Right lung (tissue), 5 donors: ENCODE measurements around the gene TRAFD1. TPM values are rescaled to one million over a fixed set of nuclear protein-coding genes. Genes with fewer than 3 reads are reported as not detected.

Experiments
- DNase-seq, 2 donors: peaks; one replicate each; pipeline ENCODE4 v3.0.0-alpha.2; 2013
- polyA plus RNA-seq, 5 donors: library from polyadenylated mRNA; unstranded; fragments of 120-200 nt; gene quantifications; one replicate each; pipeline versions ENCODE4 v1.2.1 to v1.2.3, GENCODE V29; 2013; ENCODE audit warnings: inconsistent platforms in 1 of 5, low replicate concordance in 1 of 5; ENCODE audit not compliant: insufficient read length in 5 of 5, insufficient read depth in 1 of 5

Gene TRAFD1
- polyA plus RNA-seq, 5 donors, result 38.6 to 44.6 (median 41.1) TPM

DNA sequence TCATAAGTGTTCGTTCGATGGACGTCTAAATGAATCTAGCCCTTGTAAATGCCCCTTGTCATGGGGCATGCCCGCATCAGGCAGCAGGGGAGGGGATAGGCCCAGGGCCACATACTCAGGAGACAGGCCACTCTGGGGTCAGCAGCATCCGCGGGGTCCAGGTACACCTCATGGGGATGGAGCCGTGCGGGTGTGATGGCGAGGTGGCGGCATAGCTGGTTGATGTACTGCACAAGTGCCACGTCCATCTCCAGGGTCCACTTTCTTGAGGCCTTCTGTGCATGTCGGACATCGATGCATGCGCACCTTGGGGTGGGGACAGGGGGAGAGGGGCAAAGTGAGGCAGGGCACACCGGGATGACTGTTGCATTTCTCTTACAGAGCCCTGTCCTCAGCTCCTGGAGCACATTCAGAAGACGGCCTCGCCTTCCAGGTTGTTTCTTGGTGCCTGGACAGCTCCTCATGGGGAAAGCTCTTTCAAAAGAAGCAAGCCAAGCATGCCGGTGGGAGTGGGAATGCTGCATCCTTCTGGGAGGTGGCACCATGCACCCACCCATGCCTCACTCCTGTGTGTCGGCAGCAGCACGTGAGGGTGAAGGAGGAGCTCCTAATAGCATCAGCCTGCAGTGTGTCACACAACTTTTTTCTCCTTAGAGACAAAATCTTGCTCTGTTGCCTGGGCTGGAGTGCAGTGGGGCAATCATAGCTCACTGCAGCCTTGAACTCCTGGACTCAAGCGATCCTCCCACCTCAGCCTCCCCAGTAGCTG is 47.4 kb downstream of the TRAFD1 start:
- no peak for DNase-seq

DNA sequence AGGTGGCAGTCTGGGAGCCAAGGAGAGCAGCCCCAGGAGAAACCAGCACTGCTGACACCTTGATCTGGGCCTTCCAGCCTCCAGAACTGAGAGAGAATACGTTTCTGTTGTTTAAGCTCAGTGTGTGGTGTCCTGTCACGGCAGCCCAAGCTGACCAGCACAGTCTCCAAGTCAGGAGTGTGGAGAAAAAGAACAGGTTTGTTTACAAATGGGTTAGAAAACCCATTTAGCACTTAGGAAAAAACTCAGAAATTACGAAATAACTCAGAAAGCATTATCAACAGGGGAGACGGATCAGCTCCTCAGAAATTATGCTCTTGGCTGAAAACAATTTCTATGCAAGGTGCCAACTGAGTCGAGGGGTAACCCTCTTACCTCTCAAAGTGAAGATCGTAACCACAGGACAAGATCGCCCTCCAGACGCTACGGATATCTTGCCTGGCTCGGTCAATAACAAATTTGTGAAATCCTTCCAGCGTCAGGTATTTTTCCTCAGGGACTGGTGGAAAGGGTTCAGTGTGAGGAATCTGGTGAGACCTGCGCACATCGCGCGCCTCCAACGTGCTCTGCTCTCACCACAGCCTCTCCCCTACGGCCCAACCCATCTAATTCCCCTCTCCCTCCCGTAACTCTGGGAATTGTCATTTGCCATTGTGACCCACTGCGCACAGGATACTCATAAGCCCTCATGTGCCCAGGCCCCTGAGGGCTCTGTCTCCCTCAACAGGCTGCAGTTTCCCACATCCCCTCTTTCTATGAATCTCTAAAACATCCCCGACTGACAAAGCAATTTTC is 50.2 kb downstream of the TRAFD1 start:
- DNase-seq, result no peak

DNA sequence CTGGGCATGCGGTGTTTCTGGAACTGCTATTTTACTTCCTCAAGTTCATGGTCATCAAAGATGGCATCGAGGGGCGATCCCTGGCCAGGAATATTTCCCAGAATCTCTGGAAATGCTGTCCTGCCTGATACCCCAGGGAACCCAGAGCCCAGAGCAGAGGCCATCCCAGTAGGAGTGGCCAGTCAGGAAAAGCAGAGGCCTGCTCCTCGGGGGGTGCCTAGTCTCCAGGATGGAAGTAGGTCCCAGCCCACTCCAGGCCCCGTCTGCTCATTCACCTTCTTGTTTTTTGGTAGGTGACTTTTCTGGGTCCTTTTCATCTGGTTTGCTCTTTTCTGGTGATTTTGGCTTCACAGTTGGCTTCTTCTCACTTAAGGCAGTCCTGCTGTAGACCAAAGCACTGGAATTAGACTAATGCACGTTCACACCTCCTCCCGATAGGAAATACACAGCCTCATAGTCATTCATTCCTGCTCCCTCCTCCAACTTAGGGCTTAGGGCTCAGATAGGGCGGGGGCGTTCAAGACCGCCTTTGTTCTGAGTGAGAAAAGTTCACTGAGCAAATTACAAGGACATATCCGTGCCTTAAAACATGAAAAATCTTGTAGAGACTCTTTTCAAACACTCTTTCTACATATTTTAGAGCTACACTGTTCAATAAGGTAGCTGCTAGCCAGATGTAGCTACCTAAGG is 51.1 kb downstream of the TRAFD1 start:
- no peak for DNase-seq

DNA sequence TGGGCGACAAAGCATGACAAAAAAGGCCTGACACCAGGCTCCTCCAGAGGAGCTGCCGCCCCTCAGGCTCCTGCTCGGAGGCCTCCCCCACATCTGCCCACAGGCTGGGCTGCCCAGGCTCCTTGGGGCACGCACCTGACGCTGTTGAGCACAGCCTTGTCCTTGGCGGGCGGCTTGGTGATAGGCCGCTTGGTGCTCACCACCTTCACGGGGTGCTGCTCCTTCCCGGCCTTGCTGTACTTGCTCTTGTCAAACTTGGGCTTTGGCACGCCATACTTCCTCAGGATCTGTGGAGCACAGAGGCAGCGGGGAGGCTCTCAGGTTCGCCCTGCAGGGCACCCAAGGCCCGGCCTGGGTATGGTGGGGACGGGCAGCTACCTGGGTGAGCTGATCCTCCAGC is 53.4 kb downstream of the TRAFD1 start:
- no peak for DNase-seq

DNA sequence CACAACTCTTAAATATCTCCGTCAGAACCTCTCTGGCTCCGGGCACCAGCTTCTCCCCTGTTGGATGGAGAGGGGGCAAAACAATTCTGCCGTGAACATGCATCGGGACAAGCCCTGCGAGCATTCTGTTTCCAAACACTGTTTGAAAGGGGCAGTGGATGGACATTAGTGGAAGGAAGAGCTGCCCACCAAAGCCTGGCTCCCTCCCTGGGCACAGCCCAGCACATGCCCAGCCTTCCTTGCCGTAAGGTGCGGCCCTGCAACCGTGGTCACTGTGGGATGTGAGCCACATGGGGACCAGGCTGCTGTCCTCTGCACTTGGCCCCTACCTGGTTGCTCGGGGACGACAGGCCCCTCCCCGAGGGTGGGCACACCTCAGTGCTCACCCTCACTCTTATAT is 54.0 kb downstream of the TRAFD1 start:
- DNase-seq, result no peak

DNA sequence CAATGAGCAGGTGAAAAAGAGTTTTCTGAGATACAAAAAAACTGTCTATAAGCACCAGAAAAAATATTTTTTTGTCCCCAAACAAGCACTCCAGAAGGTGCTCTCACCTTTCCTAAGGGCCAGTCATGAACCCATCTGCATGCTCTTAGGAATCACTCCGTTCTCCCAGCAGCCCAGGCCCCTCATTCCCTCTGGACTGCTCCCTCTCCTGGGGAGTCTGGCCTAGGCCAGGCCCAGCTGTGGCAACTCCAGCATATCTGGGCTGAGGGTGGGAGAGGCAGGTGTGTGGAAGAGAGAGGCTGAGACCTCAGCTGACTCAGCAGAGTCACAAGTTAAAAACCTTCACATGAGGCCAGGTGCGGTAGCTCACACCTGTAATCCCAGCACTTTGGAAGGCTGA is 54.6 kb downstream of the TRAFD1 start:
- DNase-seq, result no peak

DNA sequence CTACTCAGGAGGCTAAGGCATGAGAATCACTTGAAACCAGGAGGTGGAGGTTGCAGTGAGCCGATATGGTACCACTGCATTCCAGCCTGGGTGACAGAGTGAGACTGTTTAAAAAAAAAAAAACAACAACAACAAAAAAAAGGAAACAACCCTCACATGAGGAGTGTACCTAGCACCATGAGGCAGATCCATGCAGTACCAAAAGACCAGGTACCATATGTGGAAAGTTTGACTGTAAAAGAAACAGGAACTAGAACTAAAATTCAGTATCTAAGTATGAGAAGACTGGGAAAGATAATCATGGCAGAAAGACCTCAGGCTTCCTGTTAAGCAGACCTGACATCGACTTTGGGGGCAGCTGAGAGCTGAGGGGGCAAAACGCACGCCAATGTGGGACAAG is 55.1 kb downstream of the TRAFD1 start:
- DNase-seq, result no peak

DNA sequence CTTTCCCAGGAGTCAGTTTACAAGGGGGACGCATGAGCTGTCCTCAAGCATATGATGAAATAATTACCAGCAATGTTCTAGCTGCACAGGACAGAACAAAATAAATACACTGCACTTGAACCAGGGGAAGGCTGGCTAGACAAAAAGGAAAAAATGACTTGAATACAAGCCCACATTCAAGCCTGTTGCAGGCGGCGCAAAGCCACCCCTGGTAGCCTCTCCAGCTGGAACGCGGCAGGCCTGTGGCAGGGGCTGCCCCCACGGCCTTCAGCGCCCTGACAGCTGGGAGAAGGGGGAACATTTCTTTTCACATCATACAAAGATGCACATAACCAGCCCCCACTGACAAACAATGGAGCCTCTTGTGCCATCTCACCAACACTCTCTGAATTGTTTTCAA is 57.1 kb downstream of the TRAFD1 start:
- DNase-seq, result peak; percentile 75 to 80

DNA sequence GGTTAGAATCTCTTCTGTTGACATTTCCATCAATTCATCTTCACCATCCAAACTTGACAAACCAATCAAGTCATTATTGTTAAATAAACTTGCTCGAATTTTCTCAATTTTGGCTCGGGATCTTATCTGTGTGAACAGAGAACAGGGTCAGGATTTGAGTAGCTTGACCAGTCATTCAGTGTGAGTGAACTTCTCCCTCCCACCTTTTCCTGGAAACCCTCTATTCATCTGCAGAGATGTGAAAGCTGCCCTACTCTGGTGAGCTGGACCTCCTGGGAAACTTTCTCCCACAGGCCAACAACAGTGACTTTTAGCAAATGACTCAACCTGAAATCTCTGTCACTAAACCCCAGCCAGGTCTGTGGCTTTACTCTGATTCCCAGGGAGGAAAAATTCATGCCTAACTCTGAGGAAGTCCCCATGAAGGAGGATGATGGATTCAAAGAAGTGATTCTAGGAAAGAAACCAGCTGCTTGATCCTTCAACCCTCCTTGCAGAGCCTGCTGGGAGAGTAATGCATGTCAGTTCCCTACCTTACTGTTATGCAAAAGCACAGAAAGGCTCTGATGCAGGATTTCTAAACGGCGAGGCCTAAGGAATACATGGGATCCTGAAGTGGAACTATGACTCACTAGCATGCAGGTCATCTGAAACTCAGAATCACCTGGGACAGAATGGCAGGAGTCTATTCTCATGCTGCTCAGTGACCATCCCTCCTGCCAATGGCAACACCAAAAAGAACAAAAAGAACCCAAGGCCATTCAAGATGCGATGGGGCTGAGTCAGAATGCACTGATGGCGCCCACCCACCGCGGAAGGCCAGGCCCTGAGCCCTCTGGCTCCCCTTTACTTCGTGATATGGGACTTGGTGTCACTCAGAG is 58.0 kb downstream of the TRAFD1 start:
- DNase-seq, result peak; percentile 10 to 17

DNA sequence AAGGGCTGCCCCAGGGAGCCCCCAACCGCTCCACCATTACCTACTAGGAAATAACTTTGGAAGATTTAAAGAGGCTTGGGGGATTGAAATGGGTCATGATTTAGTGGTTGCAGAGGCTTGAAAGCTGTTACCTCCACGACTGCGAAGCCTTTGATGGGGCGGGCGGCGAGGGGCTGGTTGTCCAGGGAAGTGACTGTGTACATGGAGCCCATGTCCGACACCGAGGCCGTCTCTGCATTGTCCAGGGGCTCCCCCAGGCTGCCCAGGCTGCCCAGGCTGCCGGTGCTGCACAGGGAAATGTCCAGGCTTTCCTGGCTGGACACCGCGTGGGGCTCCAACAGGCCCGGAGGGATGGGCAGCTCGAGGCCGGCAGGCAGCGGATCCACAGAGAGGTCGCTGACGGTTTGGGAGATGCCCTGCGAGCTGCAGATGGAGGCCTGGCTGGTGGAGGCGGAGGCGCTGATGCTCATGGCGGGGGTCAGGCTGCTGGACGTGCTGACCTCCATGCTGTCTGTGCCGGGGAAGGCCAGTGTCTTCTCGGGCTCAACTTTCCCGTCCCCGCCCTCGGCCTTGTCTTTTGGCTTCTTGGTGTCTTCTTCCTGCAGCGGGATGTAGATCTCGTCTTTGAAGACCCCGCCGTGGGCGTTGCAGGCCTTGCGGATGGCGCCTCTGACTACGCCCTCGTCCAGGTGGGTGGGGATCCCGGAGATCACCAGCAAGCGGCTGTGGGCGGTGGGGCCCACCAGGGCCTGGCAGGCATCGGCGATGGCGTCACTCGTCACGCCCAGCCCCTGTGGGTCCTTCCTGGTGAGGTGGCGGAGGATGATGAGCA is 58.9 kb downstream of the TRAFD1 start:
- DNase-seq, result no peak

DNA sequence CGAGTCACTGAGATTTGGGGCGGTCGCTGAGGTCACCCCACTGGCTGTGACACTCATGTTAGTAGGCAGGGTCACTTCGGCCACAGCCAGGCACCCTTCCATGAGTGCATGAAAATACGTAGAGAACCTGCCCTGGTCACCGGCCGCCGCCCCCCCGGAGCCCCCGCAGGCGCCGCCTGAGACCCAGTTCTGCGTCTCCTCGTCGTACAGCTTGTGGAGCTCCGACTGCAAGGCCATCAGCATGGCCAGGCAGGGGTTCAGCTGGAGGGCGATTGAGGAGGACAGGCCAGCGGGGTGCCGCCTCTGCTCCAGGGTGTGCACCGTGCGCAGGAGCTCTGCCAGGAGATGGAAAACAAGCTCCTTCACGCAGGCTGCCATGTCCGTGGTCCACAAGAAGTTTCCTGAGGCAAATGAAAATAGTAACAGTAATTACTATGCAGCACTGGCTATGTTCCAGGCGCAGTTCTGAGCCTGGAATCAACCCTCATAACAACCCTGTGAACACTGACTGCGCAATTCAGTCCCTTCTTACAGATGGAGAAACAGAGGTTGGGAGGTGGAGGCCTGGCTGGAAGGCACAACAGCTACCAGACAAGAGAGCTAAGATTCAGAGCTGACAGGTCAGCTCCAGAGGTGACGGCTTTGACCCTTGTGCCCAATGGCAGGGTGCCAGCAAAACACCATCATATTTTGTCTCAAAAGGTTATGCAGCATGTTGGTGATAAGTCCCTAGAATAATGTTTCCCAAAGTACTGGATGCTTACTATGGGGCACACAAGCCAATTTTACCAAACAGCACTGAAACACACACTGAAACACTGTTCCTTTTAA is 59.9 kb downstream of the TRAFD1 start:
- no peak for DNase-seq

DNA sequence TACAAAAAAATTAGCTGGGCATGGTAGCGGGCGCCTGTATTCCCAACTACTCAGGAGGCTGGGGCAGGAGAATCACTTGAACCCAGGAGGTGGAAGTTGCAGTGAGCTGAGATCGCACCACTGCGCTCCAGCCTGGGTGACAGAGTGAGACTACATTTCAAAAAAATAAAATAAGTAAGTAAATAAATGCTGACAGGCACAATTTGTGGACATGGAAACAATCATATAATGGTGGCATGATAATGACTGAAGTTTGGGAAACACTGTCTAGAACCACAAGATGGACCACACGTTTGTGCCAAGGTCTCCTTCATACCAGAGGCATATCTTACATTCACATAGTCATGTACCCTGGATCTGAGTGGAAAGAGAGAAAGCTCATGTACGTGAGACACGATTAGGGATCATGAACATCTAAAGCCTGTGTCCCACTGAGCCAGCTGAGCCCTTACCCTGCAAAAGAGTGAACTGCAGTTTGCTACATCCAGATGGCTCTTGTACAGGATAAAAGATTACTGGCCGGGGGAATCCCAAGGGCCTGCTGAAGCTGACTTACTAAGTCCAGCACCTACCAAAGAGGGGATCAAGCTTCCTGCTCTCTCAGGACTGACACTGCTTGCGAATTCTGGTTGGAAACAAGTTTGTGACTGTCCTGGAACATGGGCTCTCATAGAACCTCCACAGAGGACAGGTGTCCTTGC is 62.9 kb downstream of the TRAFD1 start:
- DNase-seq, result no peak

DNA sequence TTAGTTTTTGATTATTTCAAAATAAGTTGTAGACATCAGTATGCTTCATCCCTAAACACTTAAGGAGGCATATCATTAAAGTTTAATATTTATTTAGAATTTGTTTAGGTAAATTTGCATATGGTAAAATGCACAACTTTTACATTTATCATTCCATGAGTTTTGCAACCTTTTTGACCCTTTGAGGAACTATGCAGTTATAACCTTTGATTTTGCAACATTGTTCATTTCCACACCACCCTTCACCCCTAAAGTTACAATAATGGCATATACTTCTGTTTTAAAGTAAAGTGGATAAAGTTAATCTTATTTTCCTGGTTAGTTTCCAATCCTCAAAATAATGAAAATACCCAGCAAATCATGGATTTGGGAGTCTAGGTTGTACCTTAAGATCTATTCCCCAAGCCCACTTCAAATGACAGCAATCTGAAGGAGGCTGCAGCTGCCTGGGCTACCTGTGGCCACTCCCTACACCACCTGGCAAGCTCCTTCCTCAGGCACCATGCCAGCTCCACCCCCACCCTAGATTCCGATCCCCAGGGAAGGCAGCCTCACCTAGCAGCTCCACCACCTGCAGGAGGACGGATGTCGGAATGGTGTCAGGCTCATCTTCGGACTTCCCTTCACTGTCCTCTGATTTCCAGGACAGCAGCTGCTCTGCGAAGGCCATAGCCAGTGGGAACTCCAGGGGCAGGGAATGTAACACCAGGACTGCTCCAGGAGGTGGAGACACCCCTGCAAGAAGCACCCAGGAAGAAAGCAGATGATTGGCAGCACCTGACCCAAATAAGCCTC is 65.1 kb downstream of the TRAFD1 start:
- DNase-seq, result no peak

DNA sequence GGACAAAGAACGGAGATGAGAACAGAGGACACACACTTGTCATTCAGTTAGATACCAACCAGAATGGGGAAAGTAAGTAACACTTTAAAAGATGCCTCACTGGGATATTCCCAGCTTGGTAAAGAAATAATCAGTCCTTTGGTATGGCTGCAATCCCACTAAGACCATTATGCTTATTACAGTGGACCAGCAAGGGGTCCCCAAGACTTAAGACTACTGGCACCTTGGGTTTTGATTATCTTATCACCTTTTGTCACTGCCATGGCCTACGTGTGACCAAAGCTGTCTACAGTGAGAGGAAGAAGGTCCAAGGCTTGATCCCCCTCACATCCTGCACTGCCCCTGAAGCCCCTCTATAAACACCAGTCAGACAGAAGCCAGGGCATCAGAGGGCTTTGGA is 65.8 kb downstream of the TRAFD1 start:
- DNase-seq, result no peak

DNA sequence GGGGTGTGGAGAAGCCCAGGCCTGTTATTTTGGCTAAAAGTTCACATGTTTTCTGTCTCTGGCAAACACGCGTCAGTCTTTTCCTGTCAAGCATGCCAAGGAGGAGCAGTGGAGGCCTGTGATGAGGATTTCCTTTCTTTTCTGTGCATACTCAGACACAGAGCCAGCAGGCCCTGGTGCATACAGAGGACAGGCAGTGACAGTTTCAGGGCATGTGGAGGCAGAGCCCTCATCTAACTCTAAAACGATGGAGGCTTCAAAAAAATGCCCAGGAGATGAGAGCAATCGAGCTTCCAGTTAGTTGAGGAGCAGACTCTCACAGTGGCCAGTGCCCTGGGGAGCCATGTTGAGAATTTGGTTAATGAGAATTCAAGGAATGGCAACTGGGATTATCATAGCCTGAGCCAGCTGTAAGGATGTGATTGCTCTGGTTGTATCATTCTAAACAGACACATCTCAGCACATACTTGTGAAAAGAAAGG is 66.5 kb downstream of the TRAFD1 start:
- peak in 1 of 2 donors; percentile 10 for DNase-seq

DNA sequence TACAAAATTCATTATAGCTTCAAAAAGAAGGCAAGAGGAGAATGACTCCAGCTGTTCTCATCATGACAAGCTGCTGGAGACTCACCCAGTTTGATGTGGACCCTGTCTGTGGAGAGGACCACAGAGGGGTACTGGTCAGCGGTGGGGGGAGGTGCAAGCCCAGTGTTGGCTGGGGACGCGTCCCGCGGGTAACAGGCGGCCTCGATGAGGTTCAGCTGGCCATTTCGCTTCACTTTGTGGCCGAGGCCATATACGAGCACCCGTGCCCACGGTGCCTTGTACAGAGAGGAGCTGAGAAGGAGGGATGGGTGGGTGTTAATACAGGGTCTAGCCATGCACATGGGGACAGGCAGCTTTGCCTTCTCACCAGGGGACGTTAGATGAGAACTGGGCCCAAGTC is 67.1 kb downstream of the TRAFD1 start:
- DNase-seq, result no peak

DNA sequence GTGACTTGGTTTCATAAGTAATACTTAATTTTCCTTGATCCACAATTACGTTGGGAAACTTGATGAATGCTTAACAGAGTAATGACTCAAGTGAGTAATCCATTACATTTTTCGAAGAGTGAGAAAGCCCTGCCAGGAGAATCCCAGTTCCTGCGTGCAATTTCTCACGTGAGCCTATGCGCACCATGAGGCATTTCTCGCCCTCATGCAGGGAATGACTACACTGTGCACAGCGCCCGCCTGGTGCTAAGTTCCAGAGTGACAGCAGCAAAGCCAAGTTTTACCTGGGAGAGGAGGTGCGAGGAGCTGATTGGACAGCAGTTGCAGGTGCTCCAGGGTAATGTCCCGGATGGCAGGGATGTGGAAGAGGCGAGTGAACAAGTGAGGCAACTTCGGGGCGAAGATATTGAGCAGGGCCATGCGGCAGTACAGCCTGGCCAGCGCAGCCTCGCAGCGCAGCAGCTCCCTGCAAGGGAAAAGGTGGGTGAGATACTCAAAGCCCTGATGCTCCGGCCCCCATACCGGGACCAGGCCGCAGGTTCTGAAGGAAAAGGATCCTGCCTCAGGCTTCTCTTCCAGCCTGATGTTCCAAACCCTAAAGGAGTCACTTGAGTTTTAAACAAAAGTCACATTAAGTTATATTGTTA is 69.4 kb downstream of the TRAFD1 start:
- DNase-seq, result no peak
